Stimulated activated CD8-positive, alpha-beta memory T cell treated with anti-CD3 and anti-CD28 coated beads, Interleukin-2, amount 100 ng/mL, for 1 hour (primary cell): ENCODE results near the gene UFD1.

Experiments used
- DNase-seq, 2 donors: peaks; one replicate each; pipeline ENCODE4 v3.0.0-alpha.2; 2020; ENCODE audit warnings: low read depth in 2 of 2

Gene UFD1, protein sequence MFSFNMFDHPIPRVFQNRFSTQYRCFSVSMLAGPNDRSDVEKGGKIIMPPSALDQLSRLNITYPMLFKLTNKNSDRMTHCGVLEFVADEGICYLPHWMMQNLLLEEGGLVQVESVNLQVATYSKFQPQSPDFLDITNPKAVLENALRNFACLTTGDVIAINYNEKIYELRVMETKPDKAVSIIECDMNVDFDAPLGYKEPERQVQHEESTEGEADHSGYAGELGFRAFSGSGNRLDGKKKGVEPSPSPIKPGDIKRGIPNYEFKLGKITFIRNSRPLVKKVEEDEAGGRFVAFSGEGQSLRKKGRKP

GRCh38 chr22:19478901-19479354 lies at the start of gene UFD1:
TSS of gene UFD1 (minus strand) at chr22:19479193. CDS start at chr22:19479085, 108 bp downstream.
- peak; percentile 53 to 57 for DNase-seq

- no peak for DNase-seq
These were observed 48.9 kb upstream of the UFD1 start for GRCh38 chr22:19527861-19528417.

DNA sequence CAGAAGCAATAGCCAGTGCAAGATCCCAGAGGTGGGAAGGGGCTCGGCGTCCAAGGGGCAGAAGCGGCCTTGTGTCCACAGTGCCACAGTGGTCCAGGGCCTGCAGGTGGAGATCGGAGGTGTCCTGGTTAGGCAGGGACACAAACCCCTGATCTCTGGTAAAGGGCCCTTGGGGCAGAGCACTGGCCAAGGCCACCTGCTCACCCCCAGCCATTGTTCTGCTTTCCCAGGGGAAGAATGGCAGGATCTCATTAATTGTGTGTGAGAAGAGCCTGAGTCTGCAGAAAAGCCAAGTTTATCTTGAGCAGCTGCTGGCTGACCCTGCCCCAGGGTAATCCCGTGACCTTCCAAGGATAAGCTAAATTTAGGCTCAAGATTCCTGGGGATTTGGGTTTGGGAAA lies 48.3 kb upstream of the UFD1 start:
- no peak for DNase-seq

- no peak for DNase-seq
These were observed 47.7 kb upstream of the UFD1 start for GRCh38 chr22:19526702-19527111.

GRCh38 chr22:19526076-19526701 lies 47.2 kb upstream of the UFD1 start:
- DNase-seq, result no peak

GRCh38 chr22:19525666-19526065 lies 46.7 kb upstream of the UFD1 start:
- no peak for DNase-seq

- DNase-seq, result no peak
These were observed 46.2 kb upstream of the UFD1 start for GRCh38 chr22:19525116-19525660.

GRCh38 chr22:19524170-19525115 lies 45.5 kb upstream of the UFD1 start, which contains the start of gene CLDN5:
TSS of gene CLDN5 (minus strand) at chr22:19524410. CDS start at chr22:19524255, 155 bp downstream.
- no peak for DNase-seq

GRCh38 chr22:19523240-19524169 lies 44.5 kb upstream of the UFD1 start:
- no peak for DNase-seq

GRCh38 chr22:19522881-19523239 lies 43.9 kb upstream of the UFD1 start:
- no peak for DNase-seq

GRCh38 chr22:19522190-19522880 lies 43.3 kb upstream of the UFD1 start:
- DNase-seq, result no peak

DNA sequence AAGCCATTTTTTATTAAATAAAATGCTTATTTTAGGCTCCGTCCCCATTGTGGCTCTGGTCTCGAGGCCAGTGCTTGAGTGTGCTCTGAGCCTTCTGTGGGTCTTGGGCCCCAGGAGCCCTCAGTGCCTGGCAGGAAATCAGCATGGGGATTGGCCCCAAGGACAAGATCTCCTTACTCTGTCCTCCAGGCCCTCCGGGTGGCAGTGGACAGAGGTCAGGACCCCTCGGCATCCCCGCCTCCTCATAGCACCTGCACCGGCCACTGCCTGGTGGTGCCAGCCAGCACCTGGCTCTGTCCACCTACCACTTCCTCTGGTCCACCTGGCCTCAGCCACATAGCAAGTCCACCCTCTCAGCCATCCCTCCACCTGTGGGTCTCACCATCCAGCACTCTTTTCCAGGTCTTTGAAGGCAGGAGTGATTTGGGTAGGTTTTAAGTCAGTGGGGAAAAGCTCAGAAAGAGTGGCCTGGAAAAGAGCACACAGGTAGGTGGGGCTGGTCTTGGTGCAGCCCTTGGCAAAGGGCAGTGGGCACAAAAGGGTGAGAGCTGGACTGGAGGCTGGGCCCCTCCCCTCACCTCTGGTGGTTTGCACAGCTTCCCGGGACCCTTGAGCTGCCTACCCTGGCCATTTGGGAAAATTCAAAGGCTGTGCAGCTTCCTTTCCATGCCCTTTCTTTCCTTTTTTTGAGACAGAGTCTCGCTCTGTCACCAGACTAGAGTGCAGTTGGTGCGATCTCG lies 41.7 kb upstream of the UFD1 start:
- no peak for DNase-seq

DNA sequence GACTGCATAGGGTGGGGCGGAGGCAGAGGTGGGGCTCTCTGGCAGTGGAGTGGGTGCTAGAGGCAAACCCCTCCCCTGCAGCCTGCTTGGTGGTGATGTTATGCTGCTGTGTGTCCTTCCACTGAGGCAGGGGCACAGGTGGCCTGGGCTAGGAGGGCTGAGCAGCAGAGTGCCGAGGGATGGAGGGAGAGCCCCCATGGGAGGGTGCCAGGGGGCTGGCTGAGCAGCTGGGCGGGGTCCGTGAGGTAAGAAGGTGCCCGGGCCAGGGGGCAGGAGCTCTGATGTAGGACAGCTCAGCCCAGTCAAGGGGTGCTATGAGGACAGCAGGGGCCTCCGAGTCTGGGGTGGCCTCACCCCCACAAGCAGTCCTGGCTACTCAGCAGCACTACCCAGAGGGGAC lies 41.0 kb upstream of the UFD1 start:
- DNase-seq, result no peak

- no peak for DNase-seq
These were observed 40.3 kb upstream of the UFD1 start for GRCh38 chr22:19519041-19519926.

- no peak for DNase-seq
These were observed 39.6 kb upstream of the UFD1 start for GRCh38 chr22:19518635-19519034.

DNA sequence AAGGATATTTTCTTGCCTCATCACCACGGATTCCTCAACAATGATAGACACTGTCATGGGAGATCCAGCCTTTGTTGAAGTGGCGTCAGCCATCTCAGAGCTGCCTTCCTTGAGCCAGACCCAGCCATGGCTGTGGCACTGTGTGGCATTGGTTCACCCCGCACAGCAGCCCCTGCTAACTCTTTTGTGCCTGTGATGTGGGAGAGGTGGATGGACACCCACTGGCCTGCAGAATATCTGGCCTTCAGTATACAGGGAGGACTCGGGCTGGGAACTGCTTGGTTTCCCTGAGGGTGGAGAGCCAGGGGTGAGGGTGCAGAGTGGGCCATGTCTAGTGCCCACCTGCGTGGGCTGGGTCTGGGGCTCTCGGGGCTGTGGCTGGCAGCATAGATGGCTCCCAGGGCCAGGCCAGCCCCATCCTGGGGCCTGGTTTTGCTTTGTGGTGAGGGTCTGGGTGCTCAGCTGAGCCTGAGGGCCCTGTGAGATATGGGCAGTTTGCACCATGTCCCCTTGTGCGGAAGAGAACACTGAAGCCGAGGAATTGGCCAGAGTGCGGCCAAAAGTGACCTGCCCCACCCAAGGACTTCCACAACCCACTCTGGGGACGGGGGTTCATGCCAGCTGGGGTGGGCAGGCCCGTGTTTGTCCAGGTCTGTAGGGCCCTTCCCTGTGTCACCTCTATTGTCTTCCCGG lies 39.1 kb upstream of the UFD1 start:
- DNase-seq, result no peak

DNA sequence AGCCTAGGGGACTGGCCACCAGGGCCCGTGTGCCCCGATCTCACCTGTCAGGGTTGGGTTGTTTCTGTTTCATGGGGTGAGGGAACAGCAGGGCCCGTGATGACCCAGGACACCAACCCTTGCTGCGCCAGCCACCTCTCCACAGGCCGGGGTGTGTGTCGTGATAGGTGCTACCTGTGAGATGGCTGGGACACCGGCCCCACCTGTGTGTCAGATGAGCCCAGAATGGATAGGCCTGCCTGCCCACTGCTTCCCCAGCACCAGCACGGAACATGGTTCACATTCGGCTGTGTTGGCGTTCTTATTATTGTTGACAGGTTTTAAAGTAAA lies 38.1 kb upstream of the UFD1 start:
- DNase-seq, result no peak
